NCI-H2171 treated with DMSO at 0.1 percent for 48 hours (cell line): Measurements from ENCODE around the gene TLR10.
"Not testable (repeated sequence)": the region's sequence is repeated elsewhere in the genome, so short reads cannot be mapped to it uniquely, and the experiment has no call there.

Experiments used
- DNase-seq: peaks from one replicate; lab custom pipeline; 2025; lab: John Stamatoyannopoulos, UW

TLR10 gene

GRCh38 chr4:38782452-38783108 lies at the start of gene TLR10:
TLR10 (minus strand) TSS chr4:38782990; CDS start chr4:38775590, 7,400 bp downstream.
- peak; percentile 42 for DNase-seq

GRCh38 chr4:38832206-38832605 lies 49.4 kb upstream of the TLR10 start:
- no peak for DNase-seq

- no peak for DNase-seq
Measured at GRCh38 chr4:38831653-38832052, 48.9 kb upstream of the TLR10 start.

GRCh38 chr4:38829237-38829636 lies 46.4 kb upstream of the TLR10 start:
- no peak for DNase-seq

GRCh38 chr4:38823766-38824165 lies 41.0 kb upstream of the TLR10 start:
- no peak for DNase-seq

- no peak for DNase-seq
Measured at GRCh38 chr4:38822748-38823303, 40.0 kb upstream of the TLR10 start.

GRCh38 chr4:38821739-38822138 lies 38.9 kb upstream of the TLR10 start:
- no peak for DNase-seq

GRCh38 chr4:38820329-38821061 lies 37.7 kb upstream of the TLR10 start:
- DNase-seq = no peak

- no peak for DNase-seq
Measured at GRCh38 chr4:38819569-38819968, 36.8 kb upstream of the TLR10 start.

GRCh38 chr4:38818441-38818976 lies 35.7 kb upstream of the TLR10 start:
- DNase-seq = peak; percentile 4

- DNase-seq = no peak
Measured at GRCh38 chr4:38815885-38816782, 33.3 kb upstream of the TLR10 start.

GRCh38 chr4:38814386-38814785 lies 31.6 kb upstream of the TLR10 start:
- DNase-seq = no peak

GRCh38 chr4:38811297-38811696 lies 28.5 kb upstream of the TLR10 start:
- no peak for DNase-seq

- not testable (repeated sequence) for DNase-seq
Measured at GRCh38 chr4:38807462-38807861, 24.7 kb upstream of the TLR10 start.

GRCh38 chr4:38806251-38806650 lies 23.5 kb upstream of the TLR10 start:
- DNase-seq = not testable (repeated sequence)

GRCh38 chr4:38805530-38806145 lies 22.8 kb upstream of the TLR10 start:
- no peak for DNase-seq

- peak; percentile 0 for DNase-seq
Measured at GRCh38 chr4:38804654-38805295, 22.0 kb upstream of the TLR10 start, which contains the start of gene TLR1. TLR1 (minus strand) TSS chr4:38804791; CDS start chr4:38798831, 5,960 bp downstream.

- no peak for DNase-seq
Measured at GRCh38 chr4:38803833-38804653, 21.3 kb upstream of the TLR10 start.

- no peak for DNase-seq
Measured at GRCh38 chr4:38802561-38803355, 20.0 kb upstream of the TLR10 start.
